HG03060 (cell line): Measurements from ENCODE around the gene DNAJC8.
A peak's percentile ranks its signal among the peaks of the same experiment; 100 is the strongest.

ENCODE experiments used
- ATAC-seq: cut with Tn5 transposase; IDR thresholded peaks from one replicate; pipeline ENCODE4 v1.9.1; 2021; ENCODE audit warnings: low read depth, moderate number of reproducible peaks; ENCODE audit not compliant: unreplicated experiment

DNAJC8 gene

DNA sequence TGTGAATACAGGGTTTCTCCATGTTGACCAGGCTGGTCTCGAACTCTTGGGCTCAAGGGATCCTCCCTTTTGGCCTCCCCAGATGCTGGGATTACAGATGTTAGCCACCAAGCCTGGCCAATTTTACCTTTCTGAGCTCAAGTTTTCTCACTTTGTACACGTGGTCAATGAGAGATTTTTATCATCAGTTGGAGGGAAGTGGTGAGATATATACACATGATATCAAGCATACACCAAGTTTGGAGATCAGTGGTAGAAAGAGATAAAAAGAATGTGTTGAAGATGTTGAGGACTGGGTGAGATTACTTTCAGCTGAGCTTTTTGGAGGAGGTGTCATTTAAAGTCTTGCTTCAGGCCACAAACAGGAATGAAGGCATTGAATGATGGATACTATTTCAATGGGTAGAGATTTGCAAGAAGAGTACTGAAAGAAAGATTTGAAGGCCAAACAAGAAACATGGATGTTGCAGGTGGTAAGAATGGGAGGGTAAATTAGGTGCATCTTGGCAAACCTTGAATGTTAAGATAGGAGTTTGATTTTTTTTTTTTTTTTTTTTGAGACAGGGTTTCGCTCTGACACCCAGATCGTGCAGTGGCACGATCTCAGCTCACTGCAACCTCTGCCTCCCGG lies 23.5 kb upstream of the DNAJC8 start:
- ATAC-seq = no peak

DNA sequence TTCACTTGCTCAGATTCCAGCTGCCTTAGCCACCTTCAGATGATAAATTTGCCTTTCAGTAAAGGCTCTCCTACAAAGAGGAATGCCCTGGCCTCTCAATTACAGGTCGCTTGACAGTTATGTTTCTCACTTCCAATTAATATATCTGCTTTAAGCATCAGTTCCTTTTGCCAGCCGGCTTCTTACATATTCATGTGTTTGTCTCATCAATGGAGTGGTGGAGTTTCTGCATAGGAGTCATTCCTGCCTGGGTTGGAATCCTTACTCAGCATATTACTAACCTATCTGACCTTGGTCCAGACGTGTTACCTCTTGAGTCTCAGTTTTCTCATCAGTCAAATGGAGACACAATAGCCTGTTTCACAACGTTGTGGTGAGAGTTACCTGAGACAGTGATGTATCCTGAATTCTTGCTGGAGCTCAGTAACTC lies 17.1 kb upstream of the DNAJC8 start:
- no peak for ATAC-seq

DNA sequence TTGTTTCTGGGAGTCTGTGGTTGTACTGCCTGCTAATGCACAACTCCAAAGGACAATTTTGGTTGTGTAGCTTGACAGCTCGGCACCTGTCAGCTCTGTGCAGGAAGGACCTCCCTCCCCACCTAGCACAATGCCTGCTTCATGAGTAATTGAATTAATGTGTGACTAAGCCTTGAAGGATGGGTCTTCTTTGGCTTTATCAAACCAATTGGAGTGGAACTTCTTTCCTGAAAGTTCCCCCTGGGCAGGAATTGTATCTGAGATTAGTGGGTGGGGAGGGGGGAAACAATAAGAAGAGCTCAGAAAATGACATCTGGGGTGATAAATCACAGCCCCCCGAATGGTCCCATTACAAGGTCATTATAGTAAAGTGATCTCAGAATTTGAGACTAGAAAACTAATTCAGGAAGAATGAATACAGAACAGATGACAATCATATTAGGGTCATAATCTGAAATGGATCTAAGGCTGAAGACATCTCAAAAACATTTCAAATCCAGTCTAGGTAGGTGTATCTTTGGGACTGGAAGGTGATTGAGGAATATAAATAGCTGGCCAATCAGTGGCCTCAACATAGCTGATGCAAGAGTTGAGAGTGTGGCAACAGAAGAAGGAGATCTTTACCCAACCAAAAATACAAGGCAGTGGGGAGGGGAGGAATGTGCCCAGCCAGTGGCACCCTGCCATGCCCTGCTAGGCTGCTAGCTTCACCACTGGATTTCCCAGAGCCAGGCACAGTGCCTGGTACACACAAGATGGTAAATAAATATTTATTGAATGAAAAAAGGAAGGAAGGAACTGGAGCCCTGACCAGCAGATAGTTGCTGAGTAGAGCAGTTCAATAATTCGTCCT lies 16.4 kb upstream of the DNAJC8 start:
- no peak for ATAC-seq

DNA sequence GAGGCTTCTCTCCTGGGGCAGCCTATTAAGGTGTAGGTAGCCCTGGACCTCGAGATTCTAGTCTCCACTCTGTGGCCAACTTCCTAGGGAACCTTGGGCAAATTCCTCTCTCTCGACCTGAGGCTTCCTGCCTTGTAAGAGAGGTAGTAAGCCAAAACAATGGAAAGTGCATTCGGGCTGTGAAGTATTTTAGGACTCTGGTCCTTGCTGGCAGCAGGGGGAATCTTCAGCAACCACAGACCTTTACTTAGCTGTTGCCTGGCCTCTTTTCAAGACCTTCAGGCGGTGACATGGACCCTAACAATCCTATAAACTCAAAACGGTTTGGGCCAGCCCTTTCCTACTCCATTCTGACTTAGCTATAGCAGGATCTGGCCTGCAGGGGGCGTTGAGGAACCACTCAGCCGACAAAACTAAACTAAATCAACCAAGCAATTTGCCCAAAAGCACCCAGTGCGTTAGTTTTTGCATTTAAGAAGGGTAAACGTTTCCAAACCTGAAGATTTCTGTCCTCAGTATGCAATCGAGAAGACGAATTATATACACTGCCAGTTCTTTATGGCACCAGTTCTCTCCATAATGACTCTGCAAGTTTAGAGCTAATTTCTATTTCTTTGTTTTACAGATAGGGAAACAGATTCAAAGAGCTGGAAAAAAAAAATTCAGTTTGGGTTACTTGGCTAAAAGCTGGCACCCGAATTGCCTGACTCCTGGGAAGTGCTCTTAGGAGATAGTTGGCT lies 15.6 kb upstream of the DNAJC8 start:
- ATAC-seq = no peak

DNA sequence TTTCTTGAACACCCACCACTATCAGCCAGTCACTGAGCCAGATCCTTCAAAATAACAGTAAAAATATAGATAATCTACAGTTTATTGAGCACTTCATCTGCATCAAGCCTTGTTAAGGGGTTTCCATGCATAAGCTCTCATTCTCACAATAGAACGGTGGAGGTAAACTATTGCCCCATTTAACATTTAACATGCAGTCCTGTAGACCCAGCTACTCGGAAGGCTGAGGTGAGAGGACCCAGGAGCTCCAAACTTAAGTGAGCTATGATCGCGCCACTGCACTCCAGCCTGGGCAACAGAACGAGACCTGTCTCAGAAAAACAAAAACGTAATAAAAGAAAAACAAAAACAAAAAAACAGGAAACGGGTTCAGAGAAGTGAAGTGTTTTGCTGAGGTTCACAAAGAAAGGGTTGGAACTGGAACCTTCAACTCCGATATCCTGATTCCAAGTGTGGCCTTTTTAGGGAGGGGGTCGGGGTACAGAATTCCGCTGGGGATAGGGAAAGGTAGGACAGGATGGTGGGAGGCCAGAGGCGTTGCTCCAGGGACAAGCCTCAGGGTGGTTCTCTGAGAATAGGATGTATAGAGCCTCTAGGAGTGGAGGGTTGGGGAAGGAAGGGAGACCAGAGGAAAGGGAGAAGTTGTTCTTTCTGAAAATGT lies 14.9 kb upstream of the DNAJC8 start:
- ATAC-seq = no peak

DNA sequence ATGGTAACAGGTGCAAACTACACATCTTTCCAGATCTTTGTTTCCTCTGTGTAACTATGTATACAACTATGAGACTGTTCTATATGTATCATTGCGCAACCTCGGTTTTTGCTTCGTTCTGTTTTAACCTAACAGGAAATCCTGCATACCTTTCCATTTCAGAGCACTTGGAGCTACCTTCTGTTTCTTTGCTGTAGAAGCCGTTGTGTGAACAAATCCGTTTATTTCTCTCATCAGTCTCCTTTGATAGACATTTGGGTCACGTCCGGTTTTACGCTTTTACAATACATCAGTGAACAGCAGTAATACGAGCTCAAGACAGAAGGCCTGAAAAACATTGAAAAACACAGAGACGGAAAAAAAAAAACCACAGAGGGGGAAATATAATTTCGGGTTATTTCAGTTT lies 13.6 kb upstream of the DNAJC8 start:
- ATAC-seq = no peak

DNA sequence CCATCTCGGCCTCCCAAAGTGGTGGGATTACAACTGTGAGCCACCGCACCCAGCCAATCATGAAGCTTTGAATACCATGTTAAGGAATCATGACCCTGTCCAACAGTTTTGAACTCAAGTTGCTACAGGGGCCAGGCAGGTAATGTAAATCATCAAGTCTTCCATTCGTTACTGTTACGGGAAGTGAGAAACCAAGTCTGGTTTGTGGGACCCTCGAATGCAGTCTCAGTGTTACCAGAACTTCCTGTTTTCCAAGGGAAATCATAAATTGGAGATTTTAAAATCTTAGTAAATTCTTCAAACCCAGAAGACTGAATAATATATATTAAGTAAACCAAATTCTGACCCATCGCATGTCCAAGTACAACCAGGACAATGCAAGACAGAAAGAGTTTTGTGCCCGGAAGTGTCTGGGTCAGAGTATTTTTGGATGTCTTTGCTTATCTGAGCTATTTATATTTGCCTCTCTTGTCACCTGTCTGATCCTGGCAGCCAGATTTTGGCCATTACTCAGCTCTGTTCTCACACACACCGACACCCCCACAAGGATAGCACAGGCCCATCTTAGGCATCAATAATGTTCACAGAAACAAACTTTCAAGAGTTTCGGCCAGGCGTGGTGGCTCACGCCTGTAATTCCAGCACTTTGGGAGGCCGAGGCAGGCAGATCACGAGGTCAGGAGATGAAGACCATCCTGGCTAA lies 11.9 kb upstream of the DNAJC8 start:
- no peak for ATAC-seq

DNA sequence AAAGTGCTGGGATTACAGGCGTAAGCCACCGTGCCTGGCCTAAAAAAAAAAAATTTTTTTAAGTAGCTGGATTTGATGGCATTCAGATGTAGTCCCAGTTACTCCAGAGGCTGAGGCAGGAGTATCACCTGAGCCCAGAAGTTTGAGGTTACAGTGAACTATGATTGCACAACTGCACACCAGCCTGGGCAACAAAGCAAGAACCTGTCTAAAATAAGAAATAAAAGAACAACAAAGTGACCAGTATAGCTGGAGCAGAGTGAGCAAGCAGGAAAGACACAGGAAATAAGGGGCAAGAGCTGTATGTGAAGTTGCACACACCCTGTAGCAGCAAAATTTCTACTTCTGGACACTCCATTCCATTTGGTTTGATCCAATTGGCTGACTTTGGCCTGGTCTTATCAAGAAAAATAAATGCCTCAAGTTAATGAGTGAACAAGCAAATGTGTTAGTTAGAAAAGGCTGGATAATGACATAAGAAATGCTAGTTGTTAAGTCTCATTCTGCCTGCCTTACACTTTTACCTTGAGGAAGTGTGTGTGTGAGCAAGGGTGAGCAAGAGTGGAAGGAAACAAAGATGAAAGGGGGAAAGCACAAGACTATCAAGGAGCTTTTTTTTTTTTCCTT lies 11.0 kb upstream of the DNAJC8 start:
- no peak for ATAC-seq

DNA sequence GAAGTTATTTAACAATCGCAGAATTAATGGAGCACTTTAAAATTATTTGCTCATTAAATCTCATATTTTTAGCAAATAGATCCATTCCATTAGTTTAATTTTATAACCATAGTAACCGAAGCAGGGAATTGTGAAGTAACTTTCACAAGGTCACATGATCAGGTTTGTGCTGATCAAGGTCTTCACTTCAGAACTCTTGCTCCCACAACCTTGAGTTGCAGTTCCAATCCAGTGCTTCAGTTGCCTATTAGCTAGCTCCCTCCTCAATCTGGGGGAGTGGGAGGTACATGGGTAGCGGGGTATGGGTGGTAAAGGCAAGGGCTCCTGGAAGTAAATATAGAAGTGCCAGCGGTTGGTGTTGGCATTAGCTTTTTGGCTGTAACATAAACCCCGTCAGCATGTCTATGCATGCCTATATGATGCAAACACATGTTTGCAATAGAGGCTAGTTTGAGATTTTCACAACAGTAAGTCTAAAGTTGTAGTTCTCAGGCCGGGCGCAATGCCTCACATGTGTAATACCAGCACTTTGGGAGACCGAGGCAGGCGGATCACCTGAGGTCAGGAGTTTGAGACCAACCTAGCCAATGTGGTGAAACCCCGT lies 8.9 kb upstream of the DNAJC8 start:
- ATAC-seq = no peak

DNA sequence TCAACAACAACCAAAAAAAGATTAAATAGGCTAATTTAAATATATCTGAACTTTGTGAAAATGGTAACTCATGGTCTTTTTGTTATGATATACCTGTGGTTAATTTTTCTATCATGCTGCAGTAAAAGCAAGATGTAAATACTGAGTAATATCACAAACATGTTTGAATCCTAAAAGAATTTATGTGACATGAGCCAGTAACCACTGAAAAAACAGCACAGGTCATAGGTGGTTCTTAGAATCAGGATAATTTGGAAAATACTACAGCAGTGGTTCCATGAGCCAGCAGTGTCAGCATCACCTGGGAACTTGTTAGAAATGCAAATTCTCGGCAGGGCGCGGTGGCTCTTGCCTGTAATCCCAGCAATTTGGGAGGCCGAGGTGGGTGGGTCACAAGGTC lies 7.2 kb upstream of the DNAJC8 start:
- ATAC-seq = no peak

DNA sequence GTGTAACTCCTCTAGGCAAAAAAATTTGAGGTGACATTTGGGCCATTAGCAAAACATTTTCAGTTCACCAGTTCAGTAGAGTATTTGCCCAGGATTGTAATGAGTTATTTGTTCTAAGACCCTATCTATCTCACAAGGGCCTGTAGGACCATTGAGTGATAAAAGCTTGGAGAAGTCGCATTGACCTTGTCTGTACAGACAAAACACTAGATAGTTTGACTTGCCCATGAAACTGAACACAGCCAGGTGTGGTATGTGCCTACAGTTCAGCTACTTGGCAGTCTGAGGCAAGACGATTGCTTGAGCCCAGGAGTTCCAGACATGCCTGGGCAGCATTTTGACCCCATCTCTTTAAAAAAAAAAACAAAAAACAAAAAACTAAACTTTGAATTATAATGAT lies 6.2 kb upstream of the DNAJC8 start:
- no peak for ATAC-seq

DNA sequence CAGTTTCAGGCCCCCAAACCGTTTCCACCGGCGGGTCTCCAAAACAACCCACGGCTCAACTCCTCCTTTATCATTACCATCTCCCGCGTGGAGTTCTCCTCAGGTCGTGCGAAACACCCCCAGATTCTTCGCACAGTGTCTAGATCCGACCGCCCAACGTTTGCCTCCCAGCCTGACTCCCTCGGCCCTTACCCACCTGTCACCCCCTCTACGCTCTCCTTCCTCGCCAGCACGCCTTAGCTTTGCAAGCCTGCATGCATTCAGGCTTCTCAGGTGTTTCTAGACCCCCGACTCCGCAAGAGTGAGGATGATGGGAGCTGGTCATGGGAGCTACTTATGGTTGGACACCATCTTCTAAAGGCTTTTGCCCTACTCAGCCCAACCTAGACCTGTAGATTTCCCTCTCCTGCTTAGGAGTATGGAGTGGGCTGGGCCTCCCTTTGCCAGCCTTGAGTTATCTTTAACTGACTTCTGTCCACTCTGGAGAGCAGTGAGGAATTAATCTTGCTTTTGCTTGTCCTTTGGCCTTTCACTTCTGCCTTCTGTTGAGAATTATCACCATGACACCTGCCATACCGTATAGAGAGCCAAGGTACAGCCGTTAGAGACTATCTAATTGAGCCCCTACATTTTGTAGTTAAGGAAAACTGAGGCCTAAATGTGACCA lies 4.0 kb upstream of the DNAJC8 start:
- no peak for ATAC-seq

DNA sequence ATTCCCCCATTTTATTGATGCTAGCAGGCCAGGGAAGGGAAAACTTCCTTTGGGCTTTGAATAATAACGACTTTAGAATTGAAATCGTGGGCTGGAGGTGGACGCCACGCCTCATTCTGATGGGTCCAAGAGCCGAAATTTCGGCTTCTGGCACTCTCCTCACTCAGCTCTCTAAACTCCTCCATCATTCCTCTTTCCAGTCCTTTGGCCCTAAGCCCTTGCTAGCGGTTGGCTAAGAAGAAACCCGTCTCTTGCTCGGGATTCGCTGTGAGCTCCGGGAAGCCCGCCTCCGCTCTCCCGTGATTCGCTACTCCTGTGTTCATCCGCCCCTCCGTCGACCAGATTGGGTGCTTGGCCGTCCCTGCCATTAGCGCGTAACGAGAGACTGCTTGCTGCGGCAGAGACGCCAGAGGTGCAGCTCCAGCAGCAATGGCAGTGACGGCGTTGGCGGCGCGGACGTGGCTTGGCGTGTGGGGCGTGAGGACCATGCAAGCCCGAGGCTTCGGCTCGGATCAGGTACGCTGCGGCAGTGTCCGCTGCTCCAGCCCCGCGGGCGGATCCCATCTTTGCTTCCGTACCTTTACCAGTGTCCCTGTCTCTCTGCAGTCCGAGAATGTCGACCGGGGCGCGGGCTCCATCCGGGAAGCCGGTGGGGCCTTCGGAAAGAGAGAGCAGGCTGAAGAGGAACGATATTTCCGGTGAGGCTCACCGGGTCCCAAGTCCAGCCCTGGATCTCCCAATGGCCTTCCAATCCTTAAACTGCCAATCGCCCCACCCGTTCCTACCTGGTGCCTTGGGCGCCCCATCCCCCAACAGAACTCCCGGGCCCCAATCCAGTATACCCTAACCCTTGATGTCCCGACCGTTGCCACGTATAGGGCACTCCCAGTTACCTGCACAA lies 3.2 kb upstream of the DNAJC8 start, which contains the start of gene ATP5IF1:
Gene ATP5IF1 (plus strand): TSS at position 370 of the 901 bp plus-strand sequence. CDS start 60 bp downstream, at position 430.
- peak; percentile 65 for ATAC-seq

DNA sequence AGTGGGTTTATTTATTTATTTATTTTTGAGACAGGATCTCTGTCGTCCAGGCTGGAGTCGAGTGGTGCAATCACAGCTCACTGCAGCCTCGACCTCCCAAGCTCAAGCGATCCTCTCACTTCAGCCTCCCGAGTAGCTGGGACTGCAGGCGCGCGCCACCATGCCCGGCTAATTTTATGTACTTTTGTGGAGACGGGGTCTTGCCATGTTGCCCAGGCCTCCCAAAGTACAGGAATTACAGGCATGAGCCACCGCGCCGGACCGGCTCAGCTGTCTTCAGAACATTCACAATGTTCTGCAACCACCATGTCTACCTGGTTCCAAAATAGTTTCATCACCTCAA lies 406 bp upstream of the DNAJC8 start:
- no peak for ATAC-seq

DNA sequence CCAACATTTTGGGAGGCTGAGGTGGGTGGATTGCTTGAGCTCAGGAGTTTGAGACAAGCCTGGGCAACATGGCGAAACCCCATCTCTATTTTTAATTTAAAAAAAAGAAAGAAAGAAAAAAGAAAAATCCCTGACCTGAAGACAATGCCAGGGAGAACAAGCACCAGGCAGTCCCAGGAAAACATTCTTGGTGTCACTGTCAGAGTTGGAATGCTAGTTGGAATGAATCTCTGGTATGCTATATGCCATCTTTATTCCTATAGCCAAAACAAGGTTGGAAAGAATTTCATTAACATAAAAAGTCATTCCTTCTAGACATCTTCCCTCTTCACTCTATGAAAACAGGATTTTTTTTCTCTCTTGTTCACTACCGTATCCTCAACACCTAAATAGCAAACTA lies 2.8 kb downstream of the DNAJC8 start:
- ATAC-seq = no peak

DNA sequence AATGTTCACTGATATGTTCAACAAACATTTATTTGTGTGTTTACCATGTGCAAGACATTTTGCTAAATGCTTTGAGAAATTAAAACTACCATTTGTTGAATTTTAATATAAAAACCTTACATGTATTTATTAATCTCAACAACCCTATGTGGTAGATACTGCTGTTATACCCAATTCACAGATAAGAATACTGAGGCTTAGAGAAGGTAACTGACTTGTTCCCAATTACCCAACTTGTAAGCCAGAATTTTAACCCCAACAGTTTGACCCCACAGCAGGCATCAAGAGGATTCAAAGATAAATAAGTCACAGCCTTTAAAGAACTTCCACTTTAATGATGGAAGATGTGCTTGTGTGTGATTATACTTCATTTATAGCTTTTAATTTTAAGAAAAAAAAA lies 3.7 kb downstream of the DNAJC8 start:
- no peak for ATAC-seq

DNA sequence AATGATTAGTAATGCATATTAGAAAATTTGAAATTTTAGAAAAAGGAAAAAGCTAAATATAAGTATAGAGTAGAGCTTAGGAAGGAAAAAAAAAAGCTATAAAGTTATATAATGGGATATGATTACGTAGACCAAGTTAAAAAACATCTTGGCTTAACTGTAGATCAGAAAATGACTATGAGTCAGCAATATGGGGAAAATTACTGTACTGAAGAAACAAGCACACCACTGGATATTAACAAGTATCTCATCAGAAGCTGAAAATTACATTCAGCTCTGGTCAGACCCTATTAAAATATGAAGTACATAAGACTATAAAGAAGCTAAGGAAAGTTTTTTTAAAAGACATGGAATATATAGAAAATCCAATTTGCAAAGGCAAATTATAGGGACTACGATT lies 19.5 kb downstream of the DNAJC8 start:
- no peak for ATAC-seq

DNA sequence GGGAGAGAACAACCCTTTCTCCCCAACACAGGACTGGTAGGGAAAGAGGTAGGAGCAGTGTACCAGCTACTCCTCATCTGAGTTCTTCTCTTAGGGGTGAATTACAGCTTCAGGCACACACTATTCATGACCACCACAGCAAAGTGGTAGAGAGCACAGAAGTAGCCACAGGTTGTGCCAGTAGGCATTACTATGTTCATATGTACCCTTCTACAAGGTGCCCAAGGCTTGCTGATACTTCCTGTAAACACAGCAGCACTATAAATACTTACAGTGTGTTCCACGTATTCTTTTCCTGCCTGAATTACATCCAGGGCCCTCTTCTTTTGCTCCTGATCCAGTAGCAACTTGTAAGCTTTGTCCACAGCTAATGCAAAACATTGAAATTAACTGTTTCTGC lies 23.1 kb downstream of the DNAJC8 start:
- ATAC-seq = no peak
